ENCODE results near the gene PIKFYVE.

The PIKFYVE gene

GRCh38 chr2:208296610-208297009, 30.6 kb downstream of the PIKFYVE start:
- CTCF ChIA-PET = no interaction called here
- POLR2A ChIA-PET = no interaction called here
- TF ChIP-seq, protein P1, sequence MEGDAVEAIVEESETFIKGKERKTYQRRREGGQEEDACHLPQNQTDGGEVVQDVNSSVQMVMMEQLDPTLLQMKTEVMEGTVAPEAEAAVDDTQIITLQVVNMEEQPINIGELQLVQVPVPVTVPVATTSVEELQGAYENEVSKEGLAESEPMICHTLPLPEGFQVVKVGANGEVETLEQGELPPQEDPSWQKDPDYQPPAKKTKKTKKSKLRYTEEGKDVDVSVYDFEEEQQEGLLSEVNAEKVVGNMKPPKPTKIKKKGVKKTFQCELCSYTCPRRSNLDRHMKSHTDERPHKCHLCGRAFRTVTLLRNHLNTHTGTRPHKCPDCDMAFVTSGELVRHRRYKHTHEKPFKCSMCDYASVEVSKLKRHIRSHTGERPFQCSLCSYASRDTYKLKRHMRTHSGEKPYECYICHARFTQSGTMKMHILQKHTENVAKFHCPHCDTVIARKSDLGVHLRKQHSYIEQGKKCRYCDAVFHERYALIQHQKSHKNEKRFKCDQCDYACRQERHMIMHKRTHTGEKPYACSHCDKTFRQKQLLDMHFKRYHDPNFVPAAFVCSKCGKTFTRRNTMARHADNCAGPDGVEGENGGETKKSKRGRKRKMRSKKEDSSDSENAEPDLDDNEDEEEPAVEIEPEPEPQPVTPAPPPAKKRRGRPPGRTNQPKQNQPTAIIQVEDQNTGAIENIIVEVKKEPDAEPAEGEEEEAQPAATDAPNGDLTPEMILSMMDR (IDR thresholded peaks at IDR 0.05; ENCODE audit: control extremely low read depth, extremely low read depth, low read depth, missing control alignments) = no peak
- DNase-seq (ENCODE audit: extremely low spot score) = no peak

- ChIA-PET CTCF (interaction anchor here (0.9 kb wide), 1 partner anchor 16 kb away, joined by 5 read pairs; no protein-coding TSS in a partner anchor), POLR2A (no interaction called here)
- TF ChIP-seq, protein P1 (IDR thresholded peaks at IDR 0.05; ENCODE audit: control extremely low read depth, extremely low read depth, low read depth, missing control alignments) = no peak
- no peak for DNase-seq (ENCODE audit: extremely low spot score)
Observed at GRCh38 chr2:208297961-208298360, 31.9 kb downstream of the PIKFYVE start.

DNA sequence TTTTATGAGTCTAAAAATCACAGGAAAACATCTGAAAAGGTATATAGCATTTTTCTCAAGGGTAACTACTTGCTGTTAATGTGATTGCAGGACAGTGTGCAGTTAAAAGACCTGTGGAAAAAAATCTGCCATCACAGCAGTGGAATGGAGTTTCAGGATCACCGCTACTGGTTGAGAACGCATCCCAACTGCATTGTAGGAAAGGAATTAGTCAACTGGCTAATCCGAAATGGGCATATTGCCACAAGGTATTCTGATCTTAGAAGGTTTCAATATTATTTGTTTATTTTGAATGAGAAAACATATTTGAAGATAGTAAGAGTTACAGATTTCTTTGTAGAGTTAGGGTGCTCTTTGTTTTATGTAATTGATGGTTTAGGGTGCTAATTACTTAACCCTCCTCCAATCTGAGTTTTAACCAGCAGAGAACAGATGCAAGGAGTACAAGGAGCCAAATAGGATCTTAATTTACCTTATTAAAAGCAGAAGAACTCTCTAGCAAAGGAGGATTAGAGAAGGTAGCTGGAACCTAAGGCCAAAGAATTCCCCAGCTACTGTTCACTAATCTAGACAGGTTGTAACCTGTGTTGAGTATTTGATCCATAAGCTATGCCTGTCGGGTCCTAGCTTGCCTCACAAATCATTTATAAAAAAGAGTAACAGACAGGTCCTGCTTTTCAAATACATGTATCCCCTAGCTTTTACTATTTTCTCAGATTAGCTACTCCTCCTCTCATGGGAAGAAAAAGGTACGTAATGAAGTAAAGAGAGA, 35.0 kb downstream of the PIKFYVE start:
- POLR2A ChIA-PET = no interaction called here

DNA sequence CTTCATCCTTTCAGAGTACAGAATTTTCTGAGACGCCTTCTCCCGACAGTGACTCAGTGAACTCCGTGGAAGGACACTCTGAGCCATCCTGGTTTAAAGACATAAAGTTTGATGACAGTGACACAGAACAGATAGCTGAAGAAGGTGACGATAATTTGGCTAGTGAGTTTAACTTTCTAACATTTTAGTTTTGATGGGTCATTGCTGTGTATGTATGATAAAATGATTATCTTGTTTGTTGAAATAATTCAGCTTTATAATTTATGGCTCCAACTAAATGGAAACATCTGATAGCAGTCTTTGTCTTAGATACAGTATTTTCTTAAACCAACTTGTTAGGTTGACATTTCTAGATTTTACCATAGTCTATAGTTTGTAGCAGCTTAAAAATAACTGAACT, 38.1 kb downstream of the PIKFYVE start:
- ChIA-PET POLR2A (no interaction called here), CTCF (interaction anchor here (1.0 to 1.1 kb wide), 2 partner anchors 9 to 34 kb away, joined by 3 to 4 read pairs; no protein-coding TSS in a partner anchor)
- TF ChIP-seq, protein P1 (IDR thresholded peaks at IDR 0.05; ENCODE audit: control extremely low read depth, extremely low read depth, low read depth, missing control alignments) = no peak
- DNase-seq (ENCODE audit: extremely low spot score) = no peak

More for the DNA sequence above, 35.0 kb downstream of the PIKFYVE start:
- TF ChIP-seq, protein P1 (IDR thresholded peaks at IDR 0.05; ENCODE audit: control extremely low read depth, extremely low read depth, low read depth, missing control alignments) = no peak
- DNase-seq (ENCODE audit: extremely low spot score) = no peak
- CTCF ChIA-PET = interaction anchor here (0.9 to 2.6 kb wide), 11 partner anchors 9 to 66 kb away, joined by 3 to 7 read pairs (median 3); partner anchors contain the start of gene PIKFYVE

DNA sequence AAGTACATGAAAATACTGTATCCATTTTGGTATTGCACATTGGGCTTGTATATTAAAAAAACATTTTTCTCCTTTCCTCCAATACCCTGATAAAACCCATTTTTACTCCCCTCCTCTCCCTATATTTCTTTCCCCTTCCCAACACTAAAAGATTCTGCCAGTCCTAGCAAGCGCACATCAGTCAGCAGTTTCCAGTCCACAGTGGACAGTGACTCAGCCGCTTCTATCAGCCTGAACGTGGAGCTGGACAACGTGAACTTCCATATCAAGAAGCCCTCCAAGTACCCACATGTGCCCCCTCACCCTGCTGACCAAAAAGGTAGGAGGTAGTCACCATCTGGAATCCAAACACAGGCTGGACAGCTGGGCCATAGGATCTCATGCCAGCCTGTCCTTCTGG, 38.6 kb downstream of the PIKFYVE start:
- CTCF ChIA-PET = interaction anchor here (1.0 to 1.1 kb wide), 2 partner anchors 10 to 35 kb away, joined by 3 to 4 read pairs; no protein-coding TSS in a partner anchor
- TF ChIP-seq, protein P1 (IDR thresholded peaks at IDR 0.05; ENCODE audit: control extremely low read depth, extremely low read depth, low read depth, missing control alignments) = no peak
- no peak for DNase-seq (ENCODE audit: extremely low spot score)
- POLR2A ChIA-PET = no interaction called here

GRCh38 chr2:208306291-208306690, 40.2 kb downstream of the PIKFYVE start:
- ChIA-PET POLR2A (no interaction called here), CTCF (no interaction called here)
- TF ChIP-seq, protein P1 (IDR thresholded peaks at IDR 0.05; ENCODE audit: control extremely low read depth, extremely low read depth, low read depth, missing control alignments) = no peak
- DNase-seq (ENCODE audit: extremely low spot score) = no peak

Data from GM10248 (cell line).